GM21360 (cell line): Measurements from ENCODE around the gene GIMAP6.
"Not testable (repeated sequence)": the region's sequence is repeated elsewhere in the genome, so short reads cannot be mapped to it uniquely, and the experiment has no call there.

Experiments
- ATAC-seq: cut with Tn5 transposase; IDR thresholded peaks from one replicate; pipeline ENCODE4 v1.9.1; 2021; ENCODE audit warnings: mild to moderate bottlenecking, moderate library complexity; ENCODE audit not compliant: unreplicated experiment

GIMAP6 gene

GRCh38 chr7:150586785-150587152 lies 45.4 kb downstream of the GIMAP6 start:
- no peak for ATAC-seq

GRCh38 chr7:150586068-150586784 lies 46.0 kb downstream of the GIMAP6 start:
- no peak for ATAC-seq

GRCh38 chr7:150585199-150585598 lies 47.0 kb downstream of the GIMAP6 start:
- ATAC-seq, result no peak

GRCh38 chr7:150580638-150581394 lies 51.4 kb downstream of the GIMAP6 start:
- no peak for ATAC-seq

GRCh38 chr7:150579979-150580637 lies 52.1 kb downstream of the GIMAP6 start:
- ATAC-seq, result not testable (repeated sequence)
